Measurements from ENCODE around the gene MYO5C.

DNA sequence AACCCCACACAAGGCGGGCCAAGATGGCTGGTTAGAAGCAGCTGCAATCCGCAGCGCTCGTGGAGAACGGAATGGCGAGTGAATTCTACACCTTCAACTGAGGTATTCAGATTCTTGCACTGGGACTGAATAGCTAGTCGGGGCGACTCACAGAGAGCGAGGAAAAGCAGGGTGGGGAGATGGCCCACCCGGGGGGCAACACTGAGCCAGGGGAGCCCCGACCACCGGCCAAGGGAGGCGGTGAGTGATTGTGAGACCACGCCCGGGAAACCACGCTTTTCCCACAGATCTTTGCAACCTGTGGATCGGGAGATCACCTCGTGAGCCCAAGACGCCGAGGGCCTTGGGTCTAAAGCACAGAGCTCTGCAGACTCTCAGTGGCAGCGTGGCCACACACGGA is 132.7 kb downstream of the MYO5C start:
- TF ChIP-seq, protein P1, sequence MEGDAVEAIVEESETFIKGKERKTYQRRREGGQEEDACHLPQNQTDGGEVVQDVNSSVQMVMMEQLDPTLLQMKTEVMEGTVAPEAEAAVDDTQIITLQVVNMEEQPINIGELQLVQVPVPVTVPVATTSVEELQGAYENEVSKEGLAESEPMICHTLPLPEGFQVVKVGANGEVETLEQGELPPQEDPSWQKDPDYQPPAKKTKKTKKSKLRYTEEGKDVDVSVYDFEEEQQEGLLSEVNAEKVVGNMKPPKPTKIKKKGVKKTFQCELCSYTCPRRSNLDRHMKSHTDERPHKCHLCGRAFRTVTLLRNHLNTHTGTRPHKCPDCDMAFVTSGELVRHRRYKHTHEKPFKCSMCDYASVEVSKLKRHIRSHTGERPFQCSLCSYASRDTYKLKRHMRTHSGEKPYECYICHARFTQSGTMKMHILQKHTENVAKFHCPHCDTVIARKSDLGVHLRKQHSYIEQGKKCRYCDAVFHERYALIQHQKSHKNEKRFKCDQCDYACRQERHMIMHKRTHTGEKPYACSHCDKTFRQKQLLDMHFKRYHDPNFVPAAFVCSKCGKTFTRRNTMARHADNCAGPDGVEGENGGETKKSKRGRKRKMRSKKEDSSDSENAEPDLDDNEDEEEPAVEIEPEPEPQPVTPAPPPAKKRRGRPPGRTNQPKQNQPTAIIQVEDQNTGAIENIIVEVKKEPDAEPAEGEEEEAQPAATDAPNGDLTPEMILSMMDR (IDR thresholded peaks at IDR 0.05): no peak
- TF ChIP-seq POLR2A (IDR thresholded peaks at IDR 0.05): no peak

Data from esophagus squamous epithelium (tissue), 4 donors.